AG09319 (cell line): ENCODE results near the gene ARFGAP1.

Experiments
- DNase-seq: peaks from one replicate; pipeline ENCODE4 v3.0.0-alpha.2; 2010; ENCODE audit warnings: low read depth; ENCODE audit errors: extremely low read depth
- CTCF ChIP-seq: IDR thresholded peaks from 2 replicates; pipeline ENCODE4 v1.5.1; 2011; ENCODE audit warnings: low read depth, mild to moderate bottlenecking, inconsistent platforms, low read length, moderate library complexity

The ARFGAP1 gene

GRCh38 chr20:63274381-63275228 lies 2.0 kb downstream of the ARFGAP1 start:
- no peak for TF ChIP-seq CTCF
- DNase-seq: no peak

GRCh38 chr20:63275825-63276224 lies 3.2 kb downstream of the ARFGAP1 start:
- no peak for TF ChIP-seq CTCF
- no peak for DNase-seq

GRCh38 chr20:63276956-63277355 lies 4.3 kb downstream of the ARFGAP1 start:
- DNase-seq: no peak
- TF ChIP-seq CTCF: no peak

- TF ChIP-seq CTCF: no peak
- DNase-seq: no peak
Measured at GRCh38 chr20:63277466-63278272, 5.1 kb downstream of the ARFGAP1 start.

GRCh38 chr20:63278661-63279060 lies 6.0 kb downstream of the ARFGAP1 start:
- no peak for TF ChIP-seq CTCF
- DNase-seq: no peak

- no peak for TF ChIP-seq CTCF
- DNase-seq: no peak
Measured at GRCh38 chr20:63279931-63280330, 7.3 kb downstream of the ARFGAP1 start.

- DNase-seq: no peak
- TF ChIP-seq CTCF: no peak
Measured at GRCh38 chr20:63280371-63280770, 7.8 kb downstream of the ARFGAP1 start.
